ENCODE data around the gene GDI1. TPM values are rescaled to one million over a fixed set of nuclear protein-coding genes. Genes with fewer than 3 reads are reported as not detected.
A peak's percentile ranks its signal among the peaks of the same experiment; 100 is the strongest.

The GDI1 gene
- total RNA-seq, 1 donor from 2014 or later = 79.3 TPM

DNA sequence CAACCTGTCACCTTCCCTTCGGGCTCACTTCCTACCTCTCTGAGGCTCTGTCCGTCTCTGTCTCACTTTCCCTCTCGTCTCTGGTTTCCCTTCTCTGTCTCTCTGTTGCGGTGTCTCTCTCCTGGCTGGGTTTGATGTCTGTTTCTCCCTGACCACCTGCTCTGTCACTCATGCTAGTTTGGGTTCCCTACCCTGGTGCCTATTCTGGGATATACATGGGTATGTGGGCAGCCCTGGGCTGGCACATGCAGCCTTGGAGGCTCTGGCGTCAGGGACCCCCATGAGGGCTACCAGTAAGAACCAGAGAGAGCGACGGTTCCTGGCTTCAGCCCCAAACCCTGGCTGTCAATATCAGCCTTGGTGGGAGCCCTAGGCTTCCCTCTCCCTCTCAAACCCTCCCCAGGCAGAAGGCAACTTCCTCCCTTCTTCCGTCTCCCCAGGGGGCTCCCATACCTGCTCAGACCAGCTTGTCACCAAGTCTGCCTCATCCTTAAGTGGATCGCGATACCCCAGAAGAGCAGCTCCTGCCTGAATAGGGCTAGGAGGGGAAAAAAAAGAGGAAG, 28.2 kb upstream of the GDI1 start:
- Histone ChIP-seq H3K27ac (replicated peaks) (peak overlapping the region; percentile 80), H3K36me3 (no peaks in the 10 kb centered on the region), H3K27me3 (ENCODE audit: low read depth) (no peaks in the 10 kb centered on the region), H3K4me1 (peaks cover 27% of the 10 kb centered on the region), H3K9me3 (replicated peaks) (no peaks in the 10 kb centered on the region), H3K4me3 (peak overlapping the region; percentile 58)
- intact Hi-C loops (cut with micrococcal nuclease) = no loop called here
- TF ChIP-seq, protein P1, sequence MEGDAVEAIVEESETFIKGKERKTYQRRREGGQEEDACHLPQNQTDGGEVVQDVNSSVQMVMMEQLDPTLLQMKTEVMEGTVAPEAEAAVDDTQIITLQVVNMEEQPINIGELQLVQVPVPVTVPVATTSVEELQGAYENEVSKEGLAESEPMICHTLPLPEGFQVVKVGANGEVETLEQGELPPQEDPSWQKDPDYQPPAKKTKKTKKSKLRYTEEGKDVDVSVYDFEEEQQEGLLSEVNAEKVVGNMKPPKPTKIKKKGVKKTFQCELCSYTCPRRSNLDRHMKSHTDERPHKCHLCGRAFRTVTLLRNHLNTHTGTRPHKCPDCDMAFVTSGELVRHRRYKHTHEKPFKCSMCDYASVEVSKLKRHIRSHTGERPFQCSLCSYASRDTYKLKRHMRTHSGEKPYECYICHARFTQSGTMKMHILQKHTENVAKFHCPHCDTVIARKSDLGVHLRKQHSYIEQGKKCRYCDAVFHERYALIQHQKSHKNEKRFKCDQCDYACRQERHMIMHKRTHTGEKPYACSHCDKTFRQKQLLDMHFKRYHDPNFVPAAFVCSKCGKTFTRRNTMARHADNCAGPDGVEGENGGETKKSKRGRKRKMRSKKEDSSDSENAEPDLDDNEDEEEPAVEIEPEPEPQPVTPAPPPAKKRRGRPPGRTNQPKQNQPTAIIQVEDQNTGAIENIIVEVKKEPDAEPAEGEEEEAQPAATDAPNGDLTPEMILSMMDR (IDR thresholded peaks at IDR 0.05; ENCODE audit: borderline replicate concordance) = no peak
- DNase-seq = no peak

DNA sequence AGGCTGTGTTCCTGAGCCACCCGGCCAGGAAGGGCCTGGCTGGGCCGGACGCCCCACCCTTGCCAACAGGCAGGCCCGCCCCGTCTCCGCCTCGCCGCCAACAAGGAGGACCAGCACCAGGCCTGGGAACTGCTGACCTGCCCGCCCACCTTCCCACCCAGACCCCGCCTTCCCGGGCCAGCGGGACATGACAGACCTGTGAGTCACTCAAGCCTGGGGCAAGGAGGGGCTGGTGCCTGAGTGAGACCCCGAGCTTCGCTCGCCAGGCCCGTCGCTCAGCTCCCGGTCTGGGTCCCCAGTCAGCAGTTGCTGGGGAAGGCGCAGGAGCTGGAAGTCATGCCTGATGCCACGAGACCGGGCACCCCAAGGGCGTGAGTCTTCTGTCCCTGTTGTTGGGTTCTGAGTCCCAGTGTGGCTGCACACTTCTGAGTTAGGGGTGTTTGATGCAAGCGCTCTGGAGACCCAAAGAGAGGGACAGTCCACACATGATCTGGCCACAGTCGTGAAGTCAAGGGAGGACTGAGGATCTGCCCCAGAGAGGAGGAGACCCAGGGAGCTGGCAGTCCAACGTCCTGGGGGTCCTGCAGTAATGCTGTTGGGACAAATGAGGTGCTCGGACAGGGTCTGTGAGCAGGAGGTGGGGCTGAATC, 27.6 kb upstream of the GDI1 start, which contains the start of gene DNASE1L1:
DNASE1L1 (minus strand) TSS at position 33 of the 650 bp plus-strand sequence. CDS start 3,686 bp downstream, outside the sequence.
- intact Hi-C loops (cut with micrococcal nuclease) = no loop called here
- peak; percentile 71 for DNase-seq
- Histone ChIP-seq H3K27me3 (ENCODE audit: low read depth) (no peaks in the 10 kb centered on the region), H3K4me3 (peak within 1 kb of the TSS; percentile 58), H3K36me3 (no peaks in the 10 kb centered on the region), H3K4me1 (peaks cover 27% of the 10 kb centered on the region), H3K27ac (replicated peaks) (peak within 1 kb of the TSS; percentile 80), H3K9me3 (replicated peaks) (no peaks in the 10 kb centered on the region)
- TF ChIP-seq, protein P1 (IDR thresholded peaks at IDR 0.05; ENCODE audit: borderline replicate concordance) = no peak

DNA sequence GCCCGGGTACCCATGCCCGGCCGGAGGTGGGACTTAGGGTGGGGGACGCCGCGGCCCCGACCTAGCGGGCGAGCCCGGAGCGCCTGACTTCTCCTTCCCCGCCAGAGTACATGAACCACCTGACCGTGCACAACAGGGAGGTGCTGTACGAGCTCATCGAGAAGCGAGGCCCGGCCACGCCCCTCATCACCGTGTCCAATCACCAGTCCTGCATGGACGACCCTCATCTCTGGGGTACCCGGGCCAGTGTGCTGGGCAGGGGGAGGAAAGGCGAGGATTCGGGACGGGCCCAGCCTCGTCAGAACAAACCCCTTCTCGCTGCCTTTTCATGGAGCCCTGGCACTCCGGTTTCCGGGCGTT, 25.0 kb upstream of the GDI1 start:
- Histone ChIP-seq H3K27ac (replicated peaks) (peak overlapping the region; percentile 98), H3K27me3 (ENCODE audit: low read depth) (no peaks in the 10 kb centered on the region), H3K4me1 (peaks cover 27% of the 10 kb centered on the region), H3K9me3 (replicated peaks) (no peaks in the 10 kb centered on the region), H3K36me3 (no peaks in the 10 kb centered on the region), H3K4me3 (peak overlapping the region; percentile 84)
- TF ChIP-seq, protein P1 (IDR thresholded peaks at IDR 0.05; ENCODE audit: borderline replicate concordance) = no peak
- DNase-seq = peak; percentile 65
- intact Hi-C loops (cut with micrococcal nuclease) = no loop called here

DNA sequence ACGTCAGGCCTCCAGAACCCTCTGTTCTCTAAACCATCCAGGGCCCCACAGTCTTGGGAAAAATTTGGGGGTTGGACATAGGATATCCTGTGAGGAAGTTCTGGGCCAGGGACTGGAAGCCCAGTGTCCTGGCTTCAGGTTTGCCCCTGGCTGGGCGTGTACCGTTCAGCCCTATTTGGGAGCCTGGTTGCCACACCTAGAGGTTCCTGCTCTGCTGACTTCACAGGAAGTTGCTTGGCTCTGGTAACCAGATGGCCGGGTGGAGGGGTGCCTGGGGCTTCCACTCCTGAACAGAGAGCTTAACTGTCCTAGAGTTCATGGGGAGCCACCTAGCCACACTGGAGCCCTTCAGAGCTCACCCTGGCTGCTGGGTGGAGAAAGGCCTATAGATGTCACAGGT, 24.5 kb upstream of the GDI1 start:
- no peaks in the 10 kb centered on the region for H3K9me3 ChIP-seq (replicated peaks)
- H3K36me3 ChIP-seq = no peaks in the 10 kb centered on the region
- no peak for DNase-seq
- H3K4me1 ChIP-seq = peaks cover 27% of the 10 kb centered on the region
- peak overlapping the region; percentile 98 for H3K27ac ChIP-seq (replicated peaks)
- no peaks in the 10 kb centered on the region for H3K27me3 ChIP-seq (ENCODE audit: low read depth)
- intact Hi-C loops (cut with micrococcal nuclease) = no loop called here
- H3K4me3 ChIP-seq = peak overlapping the region; percentile 84
- TF ChIP-seq, protein P1 (IDR thresholded peaks at IDR 0.05; ENCODE audit: borderline replicate concordance) = no peak

DNA sequence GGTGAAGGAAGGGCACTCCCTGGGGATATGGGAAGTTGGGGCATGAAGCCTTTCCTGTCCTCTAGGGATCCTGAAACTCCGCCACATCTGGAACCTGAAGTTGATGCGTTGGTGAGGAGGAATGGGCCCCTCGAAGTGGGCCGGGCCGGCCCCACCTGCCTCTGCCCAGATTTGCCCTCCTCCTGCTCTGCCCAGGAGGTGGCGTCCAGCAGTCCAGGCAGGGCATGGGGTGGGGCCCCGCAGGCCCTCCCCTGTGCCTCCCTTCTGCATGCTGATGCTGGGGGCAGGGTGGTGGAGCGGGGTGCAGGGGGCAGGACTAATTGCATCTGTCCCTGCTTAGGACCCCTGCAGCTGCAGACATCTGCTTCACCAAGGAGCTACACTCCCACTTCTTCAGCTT, 23.8 kb upstream of the GDI1 start:
- peaks cover 27% of the 10 kb centered on the region for H3K4me1 ChIP-seq
- H3K36me3 ChIP-seq = no peaks in the 10 kb centered on the region
- H3K9me3 ChIP-seq (replicated peaks) = no peaks in the 10 kb centered on the region
- intact Hi-C loops (cut with micrococcal nuclease) = no loop called here
- no peaks in the 10 kb centered on the region for H3K27me3 ChIP-seq (ENCODE audit: low read depth)
- no peak overlapping the region for H3K4me3 ChIP-seq
- peak overlapping the region; percentile 98 for H3K27ac ChIP-seq (replicated peaks)
- no peak for DNase-seq
- TF ChIP-seq, protein P1 (IDR thresholded peaks at IDR 0.05; ENCODE audit: borderline replicate concordance) = no peak

Data from left ventricle myocardium inferior (tissue), 1 donor.